Upper lobe of right lung (tissue), 1 donor: ENCODE results near the gene PEPD. TPM values are rescaled to one million over a fixed set of nuclear protein-coding genes. Genes with fewer than 3 reads are reported as not detected.

Experiments used
- ATAC-seq: fragments of 200-7000 bp; cut with Tn5 transposase; one replicate; pipeline ENCODE4 v1.9.1; 2020; ENCODE audit warnings: mild to moderate bottlenecking, moderate library complexity
- DNase-seq: peaks from one replicate; pipeline ENCODE4 v3.0.0-alpha.2; 2020
- H3K27ac ChIP-seq: fragments of 200-600 bp; one replicate; pipeline ENCODE4 v1.8.0; 2022
- H3K27me3 ChIP-seq: fragments of 200-600 bp; one replicate; pipeline ENCODE4 v1.8.0; 2022; ENCODE audit warnings: mild to moderate bottlenecking
- H3K36me3 ChIP-seq: fragments of 200-600 bp; one replicate; pipeline ENCODE4 v1.8.0; 2022
- H3K4me1 ChIP-seq: fragments of 200-600 bp; one replicate; pipeline ENCODE4 v1.8.0; 2022
- H3K4me3 ChIP-seq: fragments of 200-600 bp; one replicate; pipeline ENCODE4 v1.8.0; 2022; ENCODE audit warnings: mild to moderate bottlenecking
- H3K9me3 ChIP-seq: fragments of 200-600 bp; one replicate; pipeline ENCODE4 v1.8.0; 2022
- intact Hi-C: fragments of 100-400 bp; cut with DNase I; formaldehyde crosslinking; loops from one replicate; pipeline ENCODE4 v1.11.0; 2022
- total RNA-seq: library from RNA; stranded (reverse); fragmentation: NEBNext Ultra II Directional; extraction: Animal tissue kit (Norgen Biotek cat#: 25700); gene quantifications from one replicate; pipeline ENCODE4 v1.2.1, GENCODE V29; 2021
- TF ChIP-seq, protein P1 (sequence below): fragments of 200-600 bp; IDR thresholded peaks from one replicate; pipeline ENCODE4 v1.8.0; 2022; ENCODE audit warnings: antibody characterized with exemption
- donor health status: DM: no; HTN: yes; CAD: no; lungs with severe emphysema.

PEPD gene
- total RNA-seq, 1 donor from 2014 or later, result 78.4 TPM

DNA sequence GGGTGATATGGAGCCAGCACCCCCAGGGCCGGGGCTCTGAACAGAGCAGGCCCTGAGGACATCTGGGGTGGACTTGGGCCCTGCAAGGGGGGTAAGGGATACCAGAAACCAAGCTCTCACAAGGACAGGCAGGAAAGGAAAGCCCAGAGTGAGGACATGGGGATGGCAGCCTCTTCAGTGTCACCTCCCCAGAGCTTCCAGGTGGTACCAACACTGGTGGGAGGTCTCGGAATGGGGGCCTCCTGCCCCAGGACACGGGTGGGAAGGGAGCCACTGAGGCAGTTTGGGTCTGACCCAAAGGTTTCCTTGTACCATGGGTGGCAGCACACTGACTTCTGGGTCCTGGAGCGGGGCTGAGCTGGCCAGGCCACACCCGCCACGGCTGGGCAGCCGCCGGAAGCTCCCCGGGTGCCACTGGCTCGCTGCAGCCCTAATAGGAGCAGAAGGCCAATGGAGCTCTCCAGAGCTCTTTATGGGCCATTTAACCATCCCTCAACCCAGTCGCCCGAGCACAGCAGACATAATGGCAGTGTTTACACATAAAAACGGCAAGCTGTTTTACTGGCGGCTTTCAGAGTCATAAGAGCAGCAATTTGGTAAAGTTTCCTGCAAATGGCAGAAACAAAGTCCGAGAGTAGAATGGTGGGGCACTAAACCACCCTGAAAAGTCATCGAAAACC, 59.3 kb downstream of the PEPD start:
- Histone ChIP-seq H3K9me3 (no peaks in the 10 kb centered on the region), H3K36me3 (peaks cover 29% of the 10 kb centered on the region), H3K4me1 (no peaks in the 10 kb centered on the region), H3K27me3 (no peaks in the 10 kb centered on the region), H3K4me3 (no peak overlapping the region), H3K27ac (no peak overlapping the region)
- TF ChIP-seq, protein P1, sequence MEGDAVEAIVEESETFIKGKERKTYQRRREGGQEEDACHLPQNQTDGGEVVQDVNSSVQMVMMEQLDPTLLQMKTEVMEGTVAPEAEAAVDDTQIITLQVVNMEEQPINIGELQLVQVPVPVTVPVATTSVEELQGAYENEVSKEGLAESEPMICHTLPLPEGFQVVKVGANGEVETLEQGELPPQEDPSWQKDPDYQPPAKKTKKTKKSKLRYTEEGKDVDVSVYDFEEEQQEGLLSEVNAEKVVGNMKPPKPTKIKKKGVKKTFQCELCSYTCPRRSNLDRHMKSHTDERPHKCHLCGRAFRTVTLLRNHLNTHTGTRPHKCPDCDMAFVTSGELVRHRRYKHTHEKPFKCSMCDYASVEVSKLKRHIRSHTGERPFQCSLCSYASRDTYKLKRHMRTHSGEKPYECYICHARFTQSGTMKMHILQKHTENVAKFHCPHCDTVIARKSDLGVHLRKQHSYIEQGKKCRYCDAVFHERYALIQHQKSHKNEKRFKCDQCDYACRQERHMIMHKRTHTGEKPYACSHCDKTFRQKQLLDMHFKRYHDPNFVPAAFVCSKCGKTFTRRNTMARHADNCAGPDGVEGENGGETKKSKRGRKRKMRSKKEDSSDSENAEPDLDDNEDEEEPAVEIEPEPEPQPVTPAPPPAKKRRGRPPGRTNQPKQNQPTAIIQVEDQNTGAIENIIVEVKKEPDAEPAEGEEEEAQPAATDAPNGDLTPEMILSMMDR, result no peak
- intact Hi-C loops, result no loop called here
- no peak for ATAC-seq
- DNase-seq, result peak; percentile 53

DNA sequence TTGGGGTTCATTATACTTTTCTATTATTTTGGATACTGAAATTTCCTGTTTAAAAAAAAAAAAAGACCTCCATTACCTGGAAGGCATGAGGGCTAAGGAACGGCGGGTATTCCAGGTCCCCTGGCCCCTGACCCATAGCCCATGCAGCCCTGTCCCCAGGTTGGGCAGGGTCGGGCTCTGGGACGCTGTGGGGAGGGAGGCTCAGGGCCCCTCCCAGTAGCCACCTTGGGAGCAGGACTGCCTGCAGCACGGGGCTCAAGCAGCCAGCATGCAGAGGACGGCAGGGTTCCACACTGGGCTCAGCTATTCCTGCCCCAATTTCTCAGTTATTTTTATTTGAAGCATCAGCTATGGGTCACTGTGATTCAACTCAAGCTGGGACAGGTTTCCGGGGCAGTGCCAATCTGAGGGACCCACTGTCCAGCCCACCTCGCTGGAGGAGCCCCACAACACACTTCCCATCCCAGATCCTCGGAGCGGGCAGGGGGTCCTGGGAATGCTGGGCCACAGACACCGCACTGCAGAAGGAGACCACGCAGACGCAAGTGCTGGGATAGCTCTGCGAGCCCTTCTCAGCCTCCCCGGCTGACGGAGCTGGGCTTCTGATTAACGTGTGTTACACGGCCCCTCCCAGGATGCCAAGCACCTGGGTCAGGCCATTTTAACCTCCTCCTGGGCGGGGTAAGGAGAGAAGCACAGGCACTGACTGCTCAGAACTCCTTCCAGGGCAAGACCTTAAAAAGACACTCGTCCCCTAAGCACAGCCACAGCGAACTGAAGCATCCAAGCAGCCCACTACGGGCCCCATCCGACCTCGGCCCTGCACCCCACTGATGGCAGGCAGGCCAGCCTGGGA, 60.1 kb downstream of the PEPD start:
- intact Hi-C loops, result no loop called here
- no peak for ATAC-seq
- peaks cover 29% of the 10 kb centered on the region for H3K36me3 ChIP-seq
- no peaks in the 10 kb centered on the region for H3K4me1 ChIP-seq
- no peaks in the 10 kb centered on the region for H3K9me3 ChIP-seq
- H3K27me3 ChIP-seq, result no peaks in the 10 kb centered on the region
- TF ChIP-seq, protein P1, result no peak
- H3K27ac ChIP-seq, result no peak overlapping the region
- DNase-seq, result peak; percentile 53
- no peak overlapping the region for H3K4me3 ChIP-seq

DNA sequence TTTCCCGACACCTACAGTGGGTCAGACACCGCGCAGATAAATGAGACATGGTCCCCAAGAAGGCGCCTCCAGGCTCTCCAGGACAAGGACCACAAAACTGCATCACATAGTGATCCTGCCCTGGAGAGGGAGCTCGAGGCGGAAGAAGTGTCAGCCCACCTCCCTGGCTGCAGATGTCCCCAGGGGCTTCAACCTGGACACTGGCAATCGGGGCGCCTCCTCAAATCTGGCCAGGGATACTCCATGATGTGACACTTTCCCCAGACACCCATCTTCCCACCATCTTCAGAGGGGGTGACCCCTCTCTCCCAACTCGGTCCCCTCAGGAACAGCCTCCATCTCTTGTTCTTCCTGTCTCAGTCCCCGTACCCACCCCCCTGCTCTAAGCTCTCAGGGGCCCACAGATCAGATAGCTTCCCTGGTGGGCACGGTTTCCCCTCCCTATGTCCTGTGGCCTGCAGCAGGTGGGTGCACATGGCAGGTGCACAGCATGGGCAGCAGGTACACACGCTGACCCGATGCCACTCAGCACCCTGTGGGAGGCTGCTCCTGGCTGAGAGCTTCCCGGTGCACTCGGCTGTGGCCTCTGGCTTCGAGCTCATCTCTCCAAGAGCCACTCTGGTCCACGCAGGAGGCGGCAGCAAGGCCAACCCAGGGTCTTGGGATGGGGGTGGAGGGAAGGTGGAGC, 61.2 kb downstream of the PEPD start:
- TF ChIP-seq, protein P1, result no peak
- H3K27ac ChIP-seq, result no peak overlapping the region
- DNase-seq (peak; percentile 63), ATAC-seq (no peak)
- H3K27me3 ChIP-seq, result no peaks in the 10 kb centered on the region
- H3K4me1 ChIP-seq, result no peaks in the 10 kb centered on the region
- H3K36me3 ChIP-seq, result peaks cover 29% of the 10 kb centered on the region
- no peaks in the 10 kb centered on the region for H3K9me3 ChIP-seq
- intact Hi-C loops, result no loop called here
- H3K4me3 ChIP-seq, result no peak overlapping the region

DNA sequence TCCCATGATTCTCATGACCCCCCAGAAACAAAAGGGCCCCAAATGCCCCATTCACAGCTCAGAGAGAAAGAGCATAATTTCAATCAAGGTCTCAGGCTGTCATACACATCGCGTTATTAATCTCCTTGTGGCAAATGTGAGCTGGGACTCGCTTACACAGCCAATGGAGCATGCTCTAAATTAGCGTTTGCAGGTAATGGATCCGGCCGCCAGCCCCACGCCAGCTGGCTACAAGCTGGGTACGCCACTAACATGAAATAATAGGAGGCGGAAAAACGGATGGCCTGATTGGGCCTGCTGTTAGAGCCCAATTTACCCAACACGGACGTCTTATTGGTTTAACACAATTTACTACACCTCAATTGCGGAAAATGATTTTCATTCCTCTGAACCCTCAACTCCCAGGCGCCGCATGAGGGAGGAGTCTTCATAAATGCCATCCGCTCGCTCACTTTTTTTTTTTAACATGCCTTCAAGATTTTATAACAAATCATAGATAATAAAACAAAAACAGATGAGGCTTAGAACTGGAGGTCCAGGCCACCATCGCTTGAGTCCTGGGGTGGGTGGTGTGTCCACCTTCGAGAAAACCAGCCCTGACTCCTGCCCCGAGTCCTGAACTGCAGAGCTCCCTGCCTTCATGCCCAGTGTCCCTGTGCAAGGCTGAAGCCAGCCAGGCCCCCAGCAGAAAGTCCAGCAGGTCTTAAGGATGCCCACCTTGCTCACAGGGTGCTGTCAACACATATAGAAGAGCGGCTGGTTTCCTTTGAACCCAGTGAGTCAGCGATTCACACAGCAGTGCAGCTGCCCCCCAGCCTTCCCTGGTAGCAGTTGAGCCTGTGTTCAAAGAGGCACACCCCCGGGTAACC, 62.1 kb downstream of the PEPD start:
- H3K9me3 ChIP-seq, result no peaks in the 10 kb centered on the region
- DNase-seq, result peak; percentile 41
- ATAC-seq, result no peak
- intact Hi-C loops, result no loop called here
- H3K27me3 ChIP-seq, result no peaks in the 10 kb centered on the region
- TF ChIP-seq, protein P1, result no peak
- no peak overlapping the region for H3K27ac ChIP-seq
- H3K4me3 ChIP-seq, result no peak overlapping the region
- H3K4me1 ChIP-seq, result no peaks in the 10 kb centered on the region
- H3K36me3 ChIP-seq, result peaks cover 29% of the 10 kb centered on the region

DNA sequence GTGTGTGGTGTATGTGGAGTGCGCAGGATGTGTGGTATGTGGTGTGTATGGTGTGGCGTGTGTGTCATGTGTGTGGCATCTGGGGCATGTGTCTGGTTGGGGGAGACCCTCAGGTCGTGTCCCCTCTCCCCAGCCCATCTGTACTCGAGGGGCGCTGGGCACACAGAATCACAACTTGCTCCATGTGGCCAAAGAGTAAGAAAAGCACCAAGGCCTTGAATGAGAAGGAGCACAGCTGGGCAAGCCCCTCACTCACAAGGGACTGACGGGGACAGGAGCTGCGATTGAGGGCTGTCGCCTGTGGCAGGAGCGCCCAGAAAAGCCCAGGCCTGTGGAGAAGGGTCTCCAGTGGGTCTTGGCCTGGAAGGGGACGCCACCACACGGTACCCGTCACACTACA, 62.8 kb downstream of the PEPD start:
- Histone ChIP-seq H3K9me3 (no peaks in the 10 kb centered on the region), H3K4me3 (no peak overlapping the region), H3K36me3 (peaks cover 25% of the 10 kb centered on the region), H3K27ac (no peak overlapping the region), H3K4me1 (no peaks in the 10 kb centered on the region), H3K27me3 (no peaks in the 10 kb centered on the region)
- intact Hi-C loops, result no loop called here
- TF ChIP-seq, protein P1, result no peak
- DNase-seq (no peak), ATAC-seq (no peak)
